Uterus (tissue), 2 donors: ENCODE results near the gene RARRES1.

ENCODE experiments used
- CTCF ChIP-seq, 4 experiments: fragments of 200-600 bp in 2 of 4; fragments of 450-650 bp in 2 of 4; sonication (generic) in 2 of 4; IDR thresholded peaks; one replicate each; pipeline ENCODE4 v1.5.1; 2016 to 2019; ENCODE audit warnings: antibody characterized with exemption in 4 of 4, mild to moderate bottlenecking in 2 of 4, moderate library complexity in 1 of 4
- POLR2A ChIP-seq, 2 donors: fragments of 450-650 bp; IDR thresholded peaks; one replicate each; pipeline ENCODE4 v1.6.1; 2016; ENCODE audit warnings: antibody characterized with exemption in 2 of 2, mild to moderate bottlenecking in 1 of 2, moderate library complexity in 1 of 2

- no peak for TF ChIP-seq CTCF (IDR thresholded peaks at IDR 0.05)
- no peak for TF ChIP-seq POLR2A (IDR thresholded peaks at IDR 0.05)
Observed at GRCh38 chr3:158713094-158713499, 19.2 kb downstream of the RARRES1 start.
